Measurements from ENCODE around the gene SUSD3.
"Not testable (repeated sequence)": the region's sequence is repeated elsewhere in the genome, so short reads cannot be mapped to it uniquely, and the experiment has no call there.

SUSD3 gene

GRCh38 chr9:93117521-93117920 lies 59.0 kb downstream of the SUSD3 start:
- DNase-seq; H3K4me3 ChIP-seq (ENCODE audit: insufficient read depth, low read depth, low read length, poor library complexity, severe bottlenecking); H3K27ac ChIP-seq (ENCODE audit: insufficient read depth, low read length, poor library complexity, severe bottlenecking); H3K9me3 ChIP-seq (ENCODE audit: control insufficient read depth, low read length); H3K27me3 ChIP-seq (replicated peaks; ENCODE audit: control insufficient read depth, insufficient read depth, low read length, poor library complexity, severe bottlenecking): not testable (repeated sequence)
- H3K4me1 ChIP-seq (ENCODE audit: control insufficient read depth, insufficient read depth, low read length, poor library complexity, severe bottlenecking): peaks cover 19% of the 10 kb centered on the region
- peaks cover 19% of the 10 kb centered on the region for H3K36me3 ChIP-seq (ENCODE audit: control insufficient read depth, insufficient read depth, low read length)

- Histone ChIP-seq H3K4me1 (ENCODE audit: control insufficient read depth, insufficient read depth, low read length, poor library complexity, severe bottlenecking) (peaks cover 19% of the 10 kb centered on the region), H3K36me3 (ENCODE audit: control insufficient read depth, insufficient read depth, low read length) (peaks cover 12% of the 10 kb centered on the region), H3K27ac (ENCODE audit: insufficient read depth, low read length, poor library complexity, severe bottlenecking) (no peak overlapping the region)
Observed at GRCh38 chr9:93117924-93118862, 59.7 kb downstream of the SUSD3 start.

GRCh38 chr9:93118863-93119702 lies 60.6 kb downstream of the SUSD3 start:
- H3K27ac ChIP-seq (ENCODE audit: insufficient read depth, low read length, poor library complexity, severe bottlenecking): no peak overlapping the region
- DNase-seq: no peak
- no peaks in the 10 kb centered on the region for H3K27me3 ChIP-seq (replicated peaks; ENCODE audit: control insufficient read depth, insufficient read depth, low read length, poor library complexity, severe bottlenecking)
- peaks cover 15% of the 10 kb centered on the region for H3K36me3 ChIP-seq (ENCODE audit: control insufficient read depth, insufficient read depth, low read length)
- H3K4me1 ChIP-seq (ENCODE audit: control insufficient read depth, insufficient read depth, low read length, poor library complexity, severe bottlenecking): peaks cover 19% of the 10 kb centered on the region
- no peak overlapping the region for H3K4me3 ChIP-seq (ENCODE audit: insufficient read depth, low read depth, low read length, poor library complexity, severe bottlenecking)
- H3K9me3 ChIP-seq (ENCODE audit: control insufficient read depth, low read length): no peaks in the 10 kb centered on the region

More at GRCh38 chr9:93117924-93118862, 59.7 kb downstream of the SUSD3 start:
- Histone ChIP-seq H3K4me3 (ENCODE audit: insufficient read depth, low read depth, low read length, poor library complexity, severe bottlenecking) (no peak overlapping the region), H3K9me3 (ENCODE audit: control insufficient read depth, low read length) (no peaks in the 10 kb centered on the region), H3K27me3 (replicated peaks; ENCODE audit: control insufficient read depth, insufficient read depth, low read length, poor library complexity, severe bottlenecking) (no peaks in the 10 kb centered on the region)
- no peak for DNase-seq

- H3K36me3 ChIP-seq (ENCODE audit: control insufficient read depth, insufficient read depth, low read length): peaks cover 15% of the 10 kb centered on the region
- no peak overlapping the region for H3K27ac ChIP-seq (ENCODE audit: insufficient read depth, low read length, poor library complexity, severe bottlenecking)
- H3K4me3 ChIP-seq (ENCODE audit: insufficient read depth, low read depth, low read length, poor library complexity, severe bottlenecking): no peak overlapping the region
- H3K27me3 ChIP-seq (replicated peaks; ENCODE audit: control insufficient read depth, insufficient read depth, low read length, poor library complexity, severe bottlenecking): no peaks in the 10 kb centered on the region
- peaks cover 18% of the 10 kb centered on the region for H3K4me1 ChIP-seq (ENCODE audit: control insufficient read depth, insufficient read depth, low read length, poor library complexity, severe bottlenecking)
- no peak for DNase-seq
- no peaks in the 10 kb centered on the region for H3K9me3 ChIP-seq (ENCODE audit: control insufficient read depth, low read length)
Observed at GRCh38 chr9:93119703-93119952, 61.1 kb downstream of the SUSD3 start.

- H3K4me1 ChIP-seq (ENCODE audit: control insufficient read depth, insufficient read depth, low read length, poor library complexity, severe bottlenecking): peaks cover 12% of the 10 kb centered on the region
- no peaks in the 10 kb centered on the region for H3K9me3 ChIP-seq (ENCODE audit: control insufficient read depth, low read length)
- H3K27ac ChIP-seq (ENCODE audit: insufficient read depth, low read length, poor library complexity, severe bottlenecking): peak overlapping the region; percentile 32
- no peaks in the 10 kb centered on the region for H3K27me3 ChIP-seq (replicated peaks; ENCODE audit: control insufficient read depth, insufficient read depth, low read length, poor library complexity, severe bottlenecking)
- H3K36me3 ChIP-seq (ENCODE audit: control insufficient read depth, insufficient read depth, low read length): peaks cover 19% of the 10 kb centered on the region
- no peak overlapping the region for H3K4me3 ChIP-seq (ENCODE audit: insufficient read depth, low read depth, low read length, poor library complexity, severe bottlenecking)
- no peak for DNase-seq
Observed at GRCh38 chr9:93119953-93120845, 61.7 kb downstream of the SUSD3 start.

- Histone ChIP-seq H3K9me3 (ENCODE audit: control insufficient read depth, low read length) (no peaks in the 10 kb centered on the region), H3K4me1 (ENCODE audit: control insufficient read depth, insufficient read depth, low read length, poor library complexity, severe bottlenecking) (peaks cover 12% of the 10 kb centered on the region), H3K36me3 (ENCODE audit: control insufficient read depth, insufficient read depth, low read length) (peaks cover 25% of the 10 kb centered on the region), H3K27ac (ENCODE audit: insufficient read depth, low read length, poor library complexity, severe bottlenecking) (no peak overlapping the region), H3K4me3 (ENCODE audit: insufficient read depth, low read depth, low read length, poor library complexity, severe bottlenecking) (no peak overlapping the region), H3K27me3 (replicated peaks; ENCODE audit: control insufficient read depth, insufficient read depth, low read length, poor library complexity, severe bottlenecking) (no peaks in the 10 kb centered on the region)
- DNase-seq: no peak
Observed at GRCh38 chr9:93120846-93121315, 62.4 kb downstream of the SUSD3 start.

- no peaks in the 10 kb centered on the region for H3K9me3 ChIP-seq (ENCODE audit: control insufficient read depth, low read length)
- peaks cover 25% of the 10 kb centered on the region for H3K36me3 ChIP-seq (ENCODE audit: control insufficient read depth, insufficient read depth, low read length)
- DNase-seq: no peak
- H3K4me1 ChIP-seq (ENCODE audit: control insufficient read depth, insufficient read depth, low read length, poor library complexity, severe bottlenecking): peaks cover 18% of the 10 kb centered on the region
- no peak overlapping the region for H3K4me3 ChIP-seq (ENCODE audit: insufficient read depth, low read depth, low read length, poor library complexity, severe bottlenecking)
- H3K27ac ChIP-seq (ENCODE audit: insufficient read depth, low read length, poor library complexity, severe bottlenecking): no peak overlapping the region
- no peaks in the 10 kb centered on the region for H3K27me3 ChIP-seq (replicated peaks; ENCODE audit: control insufficient read depth, insufficient read depth, low read length, poor library complexity, severe bottlenecking)
Observed at GRCh38 chr9:93121316-93122241, 63.1 kb downstream of the SUSD3 start.

GRCh38 chr9:93122721-93123221 lies 64.3 kb downstream of the SUSD3 start:
- H3K27me3 ChIP-seq (replicated peaks; ENCODE audit: control insufficient read depth, insufficient read depth, low read length, poor library complexity, severe bottlenecking): no peaks in the 10 kb centered on the region
- H3K27ac ChIP-seq (ENCODE audit: insufficient read depth, low read length, poor library complexity, severe bottlenecking): no peak overlapping the region
- H3K4me3 ChIP-seq (ENCODE audit: insufficient read depth, low read depth, low read length, poor library complexity, severe bottlenecking): no peak overlapping the region
- peaks cover 25% of the 10 kb centered on the region for H3K36me3 ChIP-seq (ENCODE audit: control insufficient read depth, insufficient read depth, low read length)
- H3K9me3 ChIP-seq (ENCODE audit: control insufficient read depth, low read length): no peaks in the 10 kb centered on the region
- DNase-seq: no peak
- peaks cover 29% of the 10 kb centered on the region for H3K4me1 ChIP-seq (ENCODE audit: control insufficient read depth, insufficient read depth, low read length, poor library complexity, severe bottlenecking)
